Neuronal stem cell (in vitro differentiated cells): Measurements from ENCODE around the gene RNF150.

Source experiments
- DNase-seq: peaks from one replicate; pipeline ENCODE4 v3.0.0-alpha.2; 2013; ENCODE audit warnings: low spot score
- H2AFZ ChIP-seq: one replicate; pipeline ENCODE4 v1.6.1; 2013; ENCODE audit warnings: mild to moderate bottlenecking, low read length, inconsistent platforms
- H2AK5ac ChIP-seq: 2 replicates; pipeline ENCODE4 v1.6.1; 2013; ENCODE audit warnings: low read depth, mild to moderate bottlenecking, inconsistent platforms, low read length, moderate library complexity, mixed read lengths
- H2BK120ac ChIP-seq: 2 replicates; pipeline ENCODE4 v1.6.1; 2013; ENCODE audit warnings: low read depth, mild to moderate bottlenecking, inconsistent platforms, low read length, moderate library complexity, mixed read lengths
- H2BK12ac ChIP-seq: one replicate; pipeline ENCODE4 v1.6.1; 2013; ENCODE audit warnings: low read length, inconsistent platforms
- H2BK15ac ChIP-seq: 2 replicates; pipeline ENCODE4 v1.6.1; 2013; ENCODE audit warnings: mild to moderate bottlenecking, low read length, inconsistent platforms, mixed read lengths
- H2BK5ac ChIP-seq: one replicate; pipeline ENCODE4 v1.6.1; 2013; ENCODE audit warnings: inconsistent platforms, mild to moderate bottlenecking, low read length, moderate library complexity
- H3K14ac ChIP-seq: one replicate; pipeline ENCODE4 v1.6.1; 2013; ENCODE audit warnings: low read length, inconsistent platforms
- H3K18ac ChIP-seq: 2 replicates; pipeline ENCODE4 v1.6.1; 2013; ENCODE audit warnings: low read length, inconsistent platforms
- H3K23ac ChIP-seq: 2 replicates; pipeline ENCODE4 v1.6.1; 2013; ENCODE audit warnings: low read depth, mild to moderate bottlenecking, mixed read lengths, low read length, inconsistent platforms; ENCODE audit not compliant: poor library complexity
- H3K27ac ChIP-seq: replicated peaks from 3 replicates; pipeline ENCODE4 v1.5.1; 2013; ENCODE audit warnings: low read length, inconsistent platforms
- H3K27me3 ChIP-seq, 3 experiments: 2 replicates each; pipeline ENCODE4 v1.6.1; 2013; ENCODE audit warnings: low read length in 3 of 3, mild to moderate bottlenecking in 2 of 3, inconsistent platforms in 1 of 3, low read depth in 1 of 3, mixed read lengths in 1 of 3, moderate library complexity in 1 of 3; ENCODE audit not compliant: control insufficient read depth in 3 of 3, insufficient read depth in 3 of 3
- H3K36me3 ChIP-seq, 2 donors: replicated peaks in 1 of 2; 2 replicates each; pipeline ENCODE4 v1.6.1; 2013; ENCODE audit warnings: low read length in 2 of 2; ENCODE audit not compliant: control insufficient read depth in 2 of 2, insufficient read depth in 2 of 2
- H3K4ac ChIP-seq: 2 replicates; pipeline ENCODE4 v1.6.1; 2013; ENCODE audit warnings: inconsistent platforms, mild to moderate bottlenecking, low read length, moderate library complexity
- H3K4me1 ChIP-seq, 2 donors: 1 replicate in 1 of 2; 2 replicates in 1 of 2; pipeline ENCODE4 v1.6.1; 2013; ENCODE audit warnings: low read length in 2 of 2, low read depth in 1 of 2; ENCODE audit not compliant: control insufficient read depth in 2 of 2, insufficient read depth in 1 of 2
- H3K4me2 ChIP-seq: one replicate; pipeline ENCODE4 v1.6.1; 2013; ENCODE audit warnings: mild to moderate bottlenecking, low read length, inconsistent platforms; ENCODE audit not compliant: insufficient read depth, poor library complexity, severe bottlenecking
- H3K4me3 ChIP-seq, 2 donors: 2 replicates each; pipeline ENCODE4 v1.5.1; 2013; ENCODE audit warnings: low read length in 2 of 2, mild to moderate bottlenecking in 2 of 2, inconsistent platforms in 1 of 2, moderate library complexity in 1 of 2
- H3K79me1 ChIP-seq: one replicate; pipeline ENCODE4 v1.6.1; 2013; ENCODE audit warnings: low read depth, mild to moderate bottlenecking, inconsistent platforms, low read length, moderate library complexity
- H3K9ac ChIP-seq: one replicate; pipeline ENCODE4 v1.6.1; 2013; ENCODE audit warnings: mild to moderate bottlenecking, low read depth, low read length, inconsistent platforms; ENCODE audit not compliant: poor library complexity
- H3K9me3 ChIP-seq, 2 donors: replicated peaks in 1 of 2; 2 replicates each; pipeline versions ENCODE3 to v1.6.1; 2013; ENCODE audit warnings: low read length in 2 of 2, mild to moderate bottlenecking in 2 of 2, inconsistent platforms in 1 of 2, low read depth in 1 of 2, mixed read lengths in 1 of 2, moderate library complexity in 1 of 2; ENCODE audit not compliant: control insufficient read depth in 2 of 2, insufficient read depth in 1 of 2
- H4K8ac ChIP-seq: one replicate; pipeline ENCODE4 v1.6.1; 2013; ENCODE audit warnings: low read depth, mild to moderate bottlenecking, inconsistent platforms, low read length, moderate library complexity
- H4K91ac ChIP-seq: one replicate; pipeline ENCODE4 v1.6.1; 2013; ENCODE audit warnings: low read length, low read depth, mild to moderate bottlenecking, inconsistent platforms; ENCODE audit not compliant: poor library complexity
- WGBS, 2 donors: extraction: QIAGEN DNeasy Blood & Tissue Kit; methylation state at CpG; one replicate each; pipeline ENCODE4 v1.1.7; 2013; ENCODE audit warnings: missing lambda C conversion rate in 2 of 2, mixed read lengths in 1 of 2; ENCODE audit not compliant: insufficient read length in 2 of 2, insufficient replicate concordance in 1 of 2; ENCODE audit errors: extremely low coverage in 2 of 2; 5-methylcytosine and 5-hydroxymethylcytosine counted together

Gene RNF150

GRCh38 chr4:140926672-140927071 lies 206.6 kb downstream of the RNF150 start:
- no peak overlapping the region for H3K18ac ChIP-seq
- H3K27ac ChIP-seq: no peak overlapping the region
- no peak overlapping the region for H3K9ac ChIP-seq
- no peak overlapping the region for H3K4me3 ChIP-seq
- H2BK120ac ChIP-seq: no peak overlapping the region
- H2BK15ac ChIP-seq: no peak overlapping the region
- DNase-seq: no peak
- no peaks in the 10 kb centered on the region for H3K79me1 ChIP-seq
- H3K9me3 ChIP-seq: no peaks in the 10 kb centered on the region
- no peak overlapping the region for H3K23ac ChIP-seq
- no peak overlapping the region for H4K8ac ChIP-seq
- no peak overlapping the region for H3K14ac ChIP-seq
- peaks cover 0 to 14% of the 10 kb centered on the region in 2 donors for H3K36me3 ChIP-seq
- WGBS, 2 donors: no CpG with 5 or more reads among the region's 2 CpGs
- no peak overlapping the region for H3K4me2 ChIP-seq
- H3K4ac ChIP-seq: no peak overlapping the region
- H4K91ac ChIP-seq: no peak overlapping the region
- H3K4me1 ChIP-seq: peaks cover 0 to 3% of the 10 kb centered on the region in 2 donors
- H2AK5ac ChIP-seq: no peak overlapping the region
- H2BK12ac ChIP-seq: no peak overlapping the region
- H3K27me3 ChIP-seq: no peaks in the 10 kb centered on the region
- H2AFZ ChIP-seq: no peak overlapping the region
- no peak overlapping the region for H2BK5ac ChIP-seq

DNA sequence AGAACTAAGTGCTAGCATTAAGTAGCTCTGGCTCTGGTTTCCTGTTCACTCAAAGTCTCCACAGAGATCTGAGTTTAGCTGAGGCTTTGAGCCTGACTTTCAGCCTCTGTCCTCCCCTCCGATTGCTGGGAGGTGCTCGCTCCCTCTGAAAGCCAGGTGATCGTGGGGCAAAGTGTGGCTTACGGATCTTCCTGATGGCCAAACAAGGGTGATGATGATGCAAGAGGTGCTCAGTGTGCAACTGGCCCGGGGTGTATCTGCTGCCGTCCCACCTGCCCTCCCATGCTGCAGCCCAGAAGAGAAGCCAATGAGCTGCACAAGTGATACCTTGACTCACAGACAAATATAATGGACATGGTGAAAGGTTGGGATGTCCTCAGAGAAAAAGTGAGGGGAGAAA lies 207.9 kb downstream of the RNF150 start:
- H3K14ac ChIP-seq: no peak overlapping the region
- no peak overlapping the region for H3K18ac ChIP-seq
- H2BK15ac ChIP-seq: no peak overlapping the region
- no peak overlapping the region for H2BK12ac ChIP-seq
- H3K4me1 ChIP-seq: peaks cover 0 to under 1% of the 10 kb centered on the region in 2 donors
- H3K23ac ChIP-seq: no peak overlapping the region
- H3K4me2 ChIP-seq: no peak overlapping the region
- no peak overlapping the region for H3K9ac ChIP-seq
- H4K8ac ChIP-seq: no peak overlapping the region
- no CpG with 5 or more reads among the region's 6 CpGs for WGBS, 2 donors
- no peak overlapping the region for H2BK120ac ChIP-seq
- no peak overlapping the region for H2AK5ac ChIP-seq
- no peaks in the 10 kb centered on the region for H3K79me1 ChIP-seq
- no peaks in the 10 kb centered on the region for H3K27me3 ChIP-seq
- no peak overlapping the region for H3K27ac ChIP-seq
- no peak overlapping the region for H3K4ac ChIP-seq
- H2BK5ac ChIP-seq: no peak overlapping the region
- H2AFZ ChIP-seq: no peak overlapping the region
- no peak overlapping the region for H3K4me3 ChIP-seq
- no peaks in the 10 kb centered on the region for H3K9me3 ChIP-seq
- no peak for DNase-seq
- H3K36me3 ChIP-seq: peaks cover 0 to 14% of the 10 kb centered on the region in 2 donors
- no peak overlapping the region for H4K91ac ChIP-seq

DNA sequence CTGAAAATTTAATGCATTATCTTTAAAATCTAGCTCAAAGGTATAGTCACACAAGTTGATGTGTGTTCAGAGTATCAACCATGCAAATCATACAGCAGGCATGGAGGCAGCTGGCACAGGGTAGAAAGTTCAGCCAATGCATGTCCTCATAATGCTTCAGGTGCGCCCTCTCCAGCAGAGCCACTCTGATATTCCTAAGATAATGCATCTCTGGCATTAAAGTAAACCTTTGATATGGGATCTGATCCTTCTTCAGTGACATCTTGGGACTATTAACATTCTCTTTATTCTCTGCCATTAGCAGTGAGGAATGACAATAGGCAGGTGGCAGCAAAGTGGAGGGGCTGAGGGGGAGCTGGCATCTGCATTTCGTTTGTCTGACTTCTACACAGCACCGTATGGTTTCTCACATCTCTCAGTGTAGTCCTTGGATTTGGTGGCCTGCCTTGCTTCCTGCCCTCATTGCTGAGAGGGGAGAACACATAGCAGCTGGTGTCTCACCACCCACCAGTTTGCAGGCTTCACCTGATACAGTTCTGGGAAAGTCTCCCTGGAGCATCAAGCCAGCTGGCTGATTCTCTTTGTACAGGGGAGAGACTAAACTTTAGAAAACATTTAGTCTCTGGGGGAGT lies 208.4 kb downstream of the RNF150 start:
- Histone ChIP-seq H3K4ac (no peak overlapping the region), H3K27ac (no peak overlapping the region), H2BK15ac (no peak overlapping the region), H3K14ac (no peak overlapping the region), H4K8ac (no peak overlapping the region), H3K79me1 (no peaks in the 10 kb centered on the region), H3K4me2 (no peak overlapping the region), H3K4me3 (no peak overlapping the region), H3K9ac (no peak overlapping the region), H2BK12ac (no peak overlapping the region), H4K91ac (no peak overlapping the region), H2BK120ac (no peak overlapping the region), H2AK5ac (no peak overlapping the region), H2AFZ (no peak overlapping the region), H3K36me3 (peaks cover 0 to 14% of the 10 kb centered on the region in 2 donors), H2BK5ac (no peak overlapping the region), H3K9me3 (no peaks in the 10 kb centered on the region), H3K23ac (no peak overlapping the region), H3K18ac (no peak overlapping the region), H3K4me1 (no peaks in the 10 kb centered on the region), H3K27me3 (no peaks in the 10 kb centered on the region)
- WGBS, 2 donors: no CpG with 5 or more reads among the region's 3 CpGs
- DNase-seq: no peak

- no peaks in the 10 kb centered on the region for H3K79me1 ChIP-seq
- WGBS, 2 donors: no CpG with 5 or more reads among the region's 3 CpGs
- no peak overlapping the region for H3K23ac ChIP-seq
- H2BK12ac ChIP-seq: no peak overlapping the region
- H3K36me3 ChIP-seq: peaks cover 0 to 14% of the 10 kb centered on the region in 2 donors
- H3K9me3 ChIP-seq: peaks cover 0 to 2% of the 10 kb centered on the region in 2 donors
- H4K8ac ChIP-seq: no peak overlapping the region
- no peak overlapping the region for H2BK15ac ChIP-seq
- H3K4me1 ChIP-seq: peaks cover 0 to 1% of the 10 kb centered on the region in 2 donors
- H3K27me3 ChIP-seq: peaks cover 0 to 2% (median 0%) of the 10 kb centered on the region in 3 experiments
- H3K4ac ChIP-seq: no peak overlapping the region
- no peak overlapping the region for H3K14ac ChIP-seq
- no peak overlapping the region for H2AFZ ChIP-seq
- no peak for DNase-seq
- no peak overlapping the region for H2AK5ac ChIP-seq
- no peak overlapping the region for H3K27ac ChIP-seq
- H3K4me3 ChIP-seq: no peak overlapping the region
- no peak overlapping the region for H2BK120ac ChIP-seq
- H4K91ac ChIP-seq: no peak overlapping the region
- H3K9ac ChIP-seq: no peak overlapping the region
- H3K4me2 ChIP-seq: no peak overlapping the region
- H2BK5ac ChIP-seq: no peak overlapping the region
- H3K18ac ChIP-seq: no peak overlapping the region
Measured at GRCh38 chr4:140906993-140907962, 226.0 kb downstream of the RNF150 start.
